ENCODE measurements around the gene IL11.

Gene IL11

DNA sequence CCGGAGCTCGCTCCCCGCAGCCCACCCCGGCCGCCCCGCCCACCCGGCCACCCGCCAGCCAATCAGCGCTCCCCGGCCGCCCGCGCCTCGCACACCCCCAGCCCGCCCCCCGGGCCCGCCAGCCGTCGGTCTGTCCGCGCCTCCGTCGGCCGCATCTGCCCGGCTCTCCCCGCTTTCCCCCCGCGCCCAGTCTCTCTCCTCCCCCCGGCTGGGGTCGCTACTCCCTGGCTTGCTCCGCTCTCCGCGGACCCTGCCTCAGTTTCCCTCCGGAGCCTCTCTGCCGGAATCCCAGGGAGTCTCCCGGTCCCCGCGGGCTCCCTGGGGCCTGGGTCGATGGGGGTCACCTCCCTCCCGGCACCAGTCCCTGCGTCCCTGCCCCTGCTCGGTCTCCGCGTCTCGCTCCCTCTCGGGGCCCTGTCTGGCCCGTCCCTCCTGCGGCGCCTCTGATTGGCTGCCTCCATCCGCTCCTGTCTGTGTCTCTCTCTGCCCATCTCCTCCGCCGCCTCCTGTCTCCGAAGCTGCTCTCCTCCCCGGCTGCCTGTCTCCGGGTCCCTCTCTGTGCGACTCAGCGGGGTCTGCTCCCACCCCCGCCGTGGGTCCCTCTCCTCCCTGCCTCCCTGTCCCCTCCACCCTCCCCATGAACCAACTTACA lies 484 bp downstream of the IL11 start:
- peak; percentile 28 for DNase-seq

DNA sequence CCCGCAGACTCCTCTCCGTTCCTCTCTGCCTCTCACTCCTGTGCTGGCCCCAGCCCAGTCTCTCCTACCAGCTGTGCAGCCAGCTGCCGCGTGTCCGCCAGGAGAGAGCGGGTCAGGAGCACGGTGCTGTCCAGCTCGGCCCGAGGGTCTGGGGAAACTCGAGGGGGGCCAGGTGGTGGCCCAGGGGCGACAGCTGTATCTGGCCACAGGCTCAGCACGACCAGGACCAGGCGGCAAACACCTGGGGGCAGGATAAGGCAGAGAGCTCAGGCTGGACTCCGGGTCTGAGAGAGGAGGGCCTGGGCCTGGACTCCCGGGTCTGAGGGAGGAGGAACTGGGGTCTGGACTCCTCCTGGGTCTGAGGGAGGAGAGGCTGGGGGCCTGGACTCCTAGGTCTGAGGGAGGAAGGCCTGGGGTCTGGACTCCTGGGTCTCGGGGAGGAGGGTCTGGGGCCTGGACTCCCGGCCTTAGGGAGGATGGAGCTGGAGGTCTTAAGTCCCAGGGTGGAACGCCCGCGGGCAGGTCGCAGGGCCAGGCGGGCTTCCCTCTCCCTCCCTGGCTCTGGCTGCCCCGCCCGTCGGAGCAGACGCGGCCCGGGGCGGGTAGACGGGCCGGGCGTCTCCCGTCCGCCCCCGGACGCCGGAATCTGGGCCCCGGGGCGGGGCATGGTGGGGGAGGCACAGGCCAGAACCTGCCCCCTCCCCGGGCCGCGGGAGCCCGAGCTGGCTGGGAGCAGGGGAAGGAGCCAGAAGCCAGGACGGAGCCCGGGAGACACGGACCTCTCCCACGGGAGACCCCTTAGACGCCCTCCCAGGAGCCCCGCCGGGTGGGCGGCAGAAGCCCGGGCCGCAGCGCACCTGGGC lies 1.3 kb downstream of the IL11 start:
- no peak for DNase-seq

DNA sequence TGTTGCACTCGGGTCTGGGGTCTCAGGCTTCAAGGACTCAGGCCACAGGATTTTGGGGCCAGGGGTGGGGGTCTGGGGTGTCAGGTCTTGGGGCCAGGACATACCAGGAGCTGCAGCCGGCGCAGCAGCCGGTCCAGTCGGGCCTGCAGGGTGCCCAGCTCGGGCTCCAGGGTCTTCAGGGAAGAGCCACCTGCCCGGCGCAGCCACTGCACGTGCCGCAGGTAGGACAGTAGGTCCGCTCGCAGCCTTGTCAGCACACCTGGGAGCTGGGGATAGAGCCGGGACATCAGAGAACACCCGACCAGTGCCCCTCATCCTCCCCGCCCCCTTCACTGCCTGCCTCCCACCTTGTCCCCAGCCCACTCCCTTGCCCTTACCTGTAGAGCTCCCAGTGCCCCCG lies 2.2 kb downstream of the IL11 start:
- DNase-seq: no peak

DNA sequence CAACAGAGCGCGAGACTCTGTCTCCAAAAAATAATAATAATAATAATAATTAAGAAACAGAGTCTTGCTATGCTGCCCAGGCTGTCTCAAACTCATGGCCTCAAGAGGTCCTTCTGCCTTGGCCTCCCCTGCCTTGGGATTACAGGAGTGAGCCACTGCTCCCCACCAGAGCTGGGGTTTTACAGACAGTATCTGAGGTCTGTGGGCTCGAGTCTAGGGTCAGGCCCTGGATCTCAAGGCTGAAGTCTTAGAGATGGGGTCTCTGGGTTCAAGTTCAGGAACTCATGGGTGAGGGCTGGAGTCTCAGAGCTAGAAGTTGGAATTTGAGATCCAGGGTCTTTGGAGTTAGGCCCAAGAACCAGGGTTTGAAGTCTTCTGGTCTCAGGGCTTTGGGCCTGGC lies 3.5 kb downstream of the IL11 start:
- DNase-seq: no peak

DNA sequence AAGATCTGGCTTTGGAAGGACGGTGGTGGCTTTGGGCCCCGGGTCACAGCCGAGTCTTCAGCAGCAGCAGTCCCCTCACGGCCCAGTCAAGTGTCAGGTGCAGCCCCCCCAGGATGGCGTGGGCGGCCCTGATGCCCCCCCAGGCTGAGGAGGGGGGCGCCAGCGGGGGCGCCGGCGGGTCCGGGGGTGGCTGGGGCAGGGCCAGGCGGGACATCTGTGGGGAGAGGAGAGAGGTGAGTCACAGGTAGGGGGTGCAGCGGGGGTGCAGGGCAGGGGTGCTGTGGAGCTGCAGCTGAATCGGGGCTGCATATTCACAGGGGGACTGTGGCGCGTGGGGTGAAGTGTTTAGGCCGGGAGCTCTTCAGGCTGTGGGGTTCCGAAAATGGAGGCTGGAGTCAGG lies 4.3 kb downstream of the IL11 start:
- DNase-seq: no peak

DNA sequence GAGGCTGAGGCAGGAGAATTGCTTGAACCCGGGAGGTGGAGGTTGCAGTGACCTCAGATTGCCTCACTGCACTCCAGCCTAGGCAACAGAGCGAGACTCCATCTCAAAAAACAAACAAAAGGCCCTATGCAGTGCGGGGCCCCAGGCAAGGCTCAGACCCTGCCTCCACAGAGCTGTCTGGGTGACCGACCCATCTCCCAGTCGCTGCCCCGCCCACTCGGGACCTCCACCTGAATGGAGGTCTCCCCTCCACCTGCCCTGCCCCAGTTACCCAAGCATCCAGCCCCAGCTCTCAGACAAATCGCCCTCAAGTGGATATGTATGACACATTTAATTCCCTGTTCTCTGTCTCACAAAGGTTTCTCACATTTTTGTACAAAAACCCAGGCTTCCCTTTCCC lies 5.0 kb downstream of the IL11 start:
- no peak for DNase-seq

DNA sequence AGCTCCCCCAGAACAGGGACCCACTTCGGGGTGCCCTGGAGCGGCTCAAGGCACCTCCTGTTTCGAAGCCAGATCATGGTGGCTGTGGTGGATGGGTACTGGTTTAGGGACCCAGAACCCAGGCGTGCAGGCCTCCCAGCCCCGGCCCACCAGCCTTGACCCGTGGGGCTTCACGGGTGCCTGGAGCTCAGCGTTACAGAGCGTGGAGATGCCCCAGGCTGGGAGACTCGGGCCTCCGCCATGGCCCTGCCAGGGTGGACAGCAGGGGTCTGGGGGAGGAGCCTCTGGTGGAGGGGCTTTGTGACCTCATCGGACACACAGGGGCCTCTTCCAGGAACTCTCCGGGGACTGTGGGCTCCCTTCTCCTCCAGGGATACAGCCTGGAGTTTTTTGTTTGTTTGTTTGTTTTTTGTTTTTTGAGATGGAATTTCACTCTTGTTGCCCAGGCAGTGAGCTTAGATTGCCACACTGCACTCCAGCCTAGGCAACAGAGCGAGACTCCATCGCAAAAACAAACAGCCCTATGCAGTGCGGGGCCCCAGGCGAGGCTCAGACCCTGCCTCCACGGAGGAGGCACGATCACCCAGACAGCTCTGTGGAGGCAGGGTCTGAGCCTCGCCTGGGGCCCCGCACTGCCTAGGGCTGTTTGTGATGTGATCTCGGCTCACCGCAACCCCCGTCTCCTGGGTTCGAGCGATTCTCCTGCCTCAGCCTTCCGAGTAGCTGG lies 7.1 kb downstream of the IL11 start, which contains the start of gene GARIN5B:
GARIN5B (minus strand) TSS at position 271 of the 727 bp plus-strand sequence; CDS start at position 77, 194 bp downstream.
- no peak for DNase-seq

DNA sequence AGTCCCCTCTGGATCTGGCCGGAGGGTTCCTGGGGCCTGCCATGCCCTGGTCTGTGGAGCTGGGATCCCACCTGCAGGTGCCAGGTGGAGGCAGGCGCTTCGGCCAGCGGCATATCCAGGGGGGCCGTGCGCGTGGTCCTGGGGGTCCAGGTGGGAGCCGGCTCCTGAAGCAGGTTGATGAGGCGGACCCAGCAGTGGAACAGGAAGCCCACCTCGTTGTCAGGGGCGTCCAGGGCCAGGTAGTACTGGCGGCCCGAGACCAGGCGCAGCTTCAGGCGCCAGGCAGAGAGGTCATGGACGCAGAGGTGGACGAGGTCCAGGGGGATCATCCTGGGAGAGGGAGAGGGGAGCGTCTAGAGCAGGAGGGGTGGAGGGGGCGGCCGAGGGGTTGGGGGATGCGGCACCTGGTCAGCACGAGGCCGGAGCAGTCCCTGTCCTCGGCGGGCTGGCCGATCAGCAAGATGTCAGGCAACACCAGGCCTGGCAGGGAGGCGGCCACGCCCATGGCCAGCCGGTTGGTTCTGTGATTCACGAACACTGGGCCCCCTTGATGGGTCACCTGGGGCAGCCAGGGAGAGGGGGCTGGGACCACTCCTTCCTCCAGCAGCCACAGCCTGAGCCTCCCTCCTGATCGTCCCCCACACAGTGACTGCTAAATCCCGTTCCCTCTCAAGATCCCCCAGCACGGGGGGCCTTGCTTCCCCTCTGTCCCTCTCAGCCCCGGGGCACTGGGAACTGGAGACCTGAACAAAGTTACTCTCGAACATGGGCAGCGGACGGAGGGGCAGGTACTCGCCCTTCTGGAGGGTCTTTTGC lies 7.9 kb downstream of the IL11 start:
- DNase-seq: no peak

DNA sequence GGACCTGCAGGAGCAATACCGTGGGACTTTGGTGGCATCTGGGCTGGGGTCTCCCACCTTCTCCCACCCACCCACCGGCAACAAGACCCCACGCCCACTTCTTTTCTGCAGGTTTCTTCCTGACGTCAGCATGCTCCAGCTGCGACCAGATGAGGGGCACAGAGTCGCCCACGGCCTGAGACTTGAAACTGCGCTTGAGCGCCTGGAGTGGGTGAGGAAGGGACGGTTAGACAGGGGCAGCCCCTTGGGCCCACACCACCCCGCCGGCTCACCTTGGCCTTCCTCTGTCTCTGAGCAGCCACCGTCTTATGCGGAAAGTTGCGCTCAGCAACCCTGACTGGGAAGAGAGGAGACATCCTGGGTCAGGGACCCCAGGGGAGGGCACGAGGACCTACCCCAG lies 9.4 kb downstream of the IL11 start:
- DNase-seq: no peak

DNA sequence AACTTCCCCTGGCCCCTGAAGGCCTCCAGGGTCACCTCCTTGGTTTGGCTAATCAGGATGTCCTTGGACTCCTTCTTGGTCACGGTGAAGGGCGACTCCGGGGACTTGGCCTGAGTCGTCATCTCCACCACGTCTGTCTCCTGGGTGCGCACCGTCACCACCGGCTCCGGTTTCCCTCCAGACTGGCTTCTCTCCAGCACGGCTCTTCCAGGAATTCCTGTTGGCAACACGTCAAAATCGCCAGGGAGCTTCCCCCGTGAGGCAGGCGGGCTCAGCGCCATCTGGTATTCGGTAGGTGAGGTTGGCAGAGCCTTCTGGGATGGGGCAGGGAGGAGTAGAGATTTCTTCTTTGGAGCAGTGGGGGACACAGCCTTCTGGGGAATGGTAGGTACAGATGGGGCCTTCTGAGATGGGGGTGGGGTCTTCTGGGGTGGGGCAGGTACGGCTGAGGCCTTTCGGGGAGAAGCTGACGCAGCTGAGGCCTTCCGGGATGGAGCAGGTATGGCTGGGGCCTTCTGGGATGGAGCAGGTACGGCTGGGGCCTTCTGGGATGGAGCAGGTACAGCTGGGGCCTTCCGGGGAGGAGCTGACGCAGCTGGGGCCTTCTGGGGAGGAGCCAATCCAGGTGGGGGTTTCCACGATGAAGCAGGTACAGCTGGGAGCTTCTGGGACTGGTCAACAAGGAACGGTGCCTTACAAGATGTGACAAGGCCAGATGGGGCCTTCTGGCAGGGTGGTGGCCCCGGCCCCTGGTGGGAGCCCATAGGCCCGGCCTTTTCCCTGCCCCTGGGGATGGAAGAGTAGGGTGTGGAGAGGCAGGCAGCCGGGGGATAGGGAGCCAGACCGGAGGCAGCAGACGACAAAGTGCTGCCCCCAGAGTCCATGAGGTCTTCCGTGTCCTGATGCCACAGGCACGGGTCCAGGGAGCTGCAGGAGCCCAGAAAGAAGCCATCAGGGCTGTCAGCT lies 11.0 kb downstream of the IL11 start:
- DNase-seq: peak; percentile 95

DNA sequence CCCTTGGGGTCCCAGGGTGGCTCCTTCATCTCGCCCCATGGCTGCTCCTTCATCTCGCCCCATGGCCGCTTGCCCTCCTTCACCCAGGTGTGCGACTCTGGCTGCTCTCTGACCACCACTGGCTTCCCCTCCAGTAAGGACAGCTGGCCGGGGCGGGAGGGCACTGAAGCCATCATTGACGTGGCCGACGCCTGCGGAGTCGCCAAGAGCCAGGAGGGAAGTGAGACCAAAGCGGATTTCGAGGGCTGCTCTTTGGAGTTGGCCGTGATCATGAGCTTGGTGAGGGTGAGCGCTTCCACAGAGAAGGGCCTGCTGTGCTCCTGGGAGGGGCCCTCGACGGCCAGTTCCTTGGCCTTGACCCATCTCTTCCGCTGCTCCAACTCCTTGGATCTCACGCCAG lies 11.8 kb downstream of the IL11 start:
- no peak for DNase-seq

DNA sequence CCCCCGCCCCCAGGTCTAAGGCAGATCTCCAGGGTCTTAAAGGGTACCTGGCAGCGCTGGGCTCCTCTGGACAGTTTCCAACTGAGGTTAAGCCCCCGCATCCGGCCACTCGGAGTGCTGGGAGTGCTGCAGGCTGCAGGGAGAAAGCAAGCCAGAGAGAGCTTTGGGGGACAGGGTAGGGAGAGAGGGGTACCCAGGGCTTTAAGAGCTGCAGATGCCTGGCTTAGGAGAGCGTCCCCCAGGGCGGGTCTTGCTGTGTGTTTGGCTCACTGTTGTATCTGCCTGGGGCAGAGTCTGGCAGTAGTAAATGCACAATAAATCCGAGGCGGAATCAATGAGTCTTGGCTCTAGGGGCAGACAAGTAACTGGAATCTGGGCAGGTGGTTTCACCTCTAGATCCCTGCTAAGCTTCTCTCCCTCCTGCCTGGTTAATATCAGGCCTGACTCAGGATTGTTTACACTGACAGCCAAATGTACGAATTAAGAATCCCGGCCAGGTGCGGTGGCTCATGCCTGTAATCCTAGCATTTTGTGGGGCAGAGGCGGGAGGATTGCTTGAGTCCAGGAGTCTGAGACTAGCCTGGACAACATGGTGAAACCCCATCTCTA lies 14.9 kb downstream of the IL11 start:
- no peak for DNase-seq

DNA sequence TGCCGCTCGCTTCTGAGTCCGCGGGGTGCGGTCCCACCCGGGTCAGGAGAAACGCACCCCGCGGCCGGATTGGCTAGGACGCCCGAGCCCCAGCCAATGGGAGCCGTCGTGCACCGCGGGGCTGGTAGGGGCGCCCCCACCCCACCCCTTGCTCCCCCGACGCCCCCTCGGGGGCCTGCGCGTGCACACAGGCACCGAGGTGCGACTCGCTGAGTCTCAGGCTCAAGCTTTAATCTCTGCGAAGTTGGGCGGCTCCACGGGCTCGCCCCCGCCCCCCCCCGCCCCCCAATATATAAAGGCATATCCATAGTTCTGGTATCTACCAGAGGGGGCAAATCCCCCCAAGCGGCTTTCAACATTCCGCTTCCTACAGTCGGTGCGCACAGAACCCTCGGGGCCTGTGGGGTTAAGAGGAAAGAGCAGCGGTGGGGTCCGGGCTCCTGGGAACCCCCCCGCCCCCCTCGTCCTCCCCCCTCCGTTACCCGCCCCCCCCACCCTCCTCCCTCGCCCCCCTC lies 15.5 kb downstream of the IL11 start, which contains the start of gene COX6B2:
COX6B2 (minus strand) TSS at position 22 of the 515 bp plus-strand sequence. CDS start 198 bp downstream, outside the sequence.
- no peak for DNase-seq

DNA sequence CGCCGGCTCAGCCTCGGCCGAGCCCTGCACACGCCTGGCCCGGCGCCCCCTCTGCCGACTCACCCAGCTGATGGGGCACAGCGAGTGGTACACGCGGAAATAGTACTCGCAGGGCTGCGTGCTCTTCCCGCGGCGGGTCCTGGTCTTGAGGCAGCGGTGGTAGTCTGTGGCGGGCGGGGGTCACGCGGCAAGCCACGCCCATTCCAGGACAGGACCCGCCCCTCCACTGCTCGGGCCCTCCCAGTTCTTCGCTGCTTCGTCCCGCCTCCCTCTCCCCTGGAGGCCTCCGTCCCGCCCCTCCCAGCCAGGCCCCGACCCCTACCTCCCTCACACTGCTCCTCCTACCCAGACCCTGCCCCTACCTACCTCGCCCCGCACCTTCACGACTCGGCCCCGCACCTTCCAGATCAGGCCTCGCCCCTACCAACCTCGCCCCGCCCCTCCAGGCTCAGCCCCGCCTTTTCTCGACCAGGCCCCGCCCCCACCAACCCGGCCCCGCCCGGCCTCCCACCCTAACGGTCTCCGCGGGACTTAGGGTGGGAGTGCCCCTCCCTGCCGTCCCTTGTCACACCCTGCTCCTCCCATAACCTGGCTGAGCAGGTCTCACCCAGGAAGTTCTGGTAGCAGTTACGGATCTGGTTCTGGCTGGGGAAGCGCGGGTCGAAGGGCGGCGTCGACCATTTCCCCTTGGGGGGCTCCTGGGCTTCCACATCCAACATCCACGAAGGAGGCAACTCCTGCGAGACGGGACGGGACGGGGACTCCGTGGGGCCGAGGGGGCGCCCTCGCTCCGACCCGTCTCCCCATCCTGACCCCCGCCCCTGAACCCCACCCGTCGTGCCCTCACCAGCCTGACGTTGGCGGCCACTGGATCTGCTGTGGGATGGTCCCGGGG lies 16.2 kb downstream of the IL11 start:
- DNase-seq: peak; percentile 30

DNA sequence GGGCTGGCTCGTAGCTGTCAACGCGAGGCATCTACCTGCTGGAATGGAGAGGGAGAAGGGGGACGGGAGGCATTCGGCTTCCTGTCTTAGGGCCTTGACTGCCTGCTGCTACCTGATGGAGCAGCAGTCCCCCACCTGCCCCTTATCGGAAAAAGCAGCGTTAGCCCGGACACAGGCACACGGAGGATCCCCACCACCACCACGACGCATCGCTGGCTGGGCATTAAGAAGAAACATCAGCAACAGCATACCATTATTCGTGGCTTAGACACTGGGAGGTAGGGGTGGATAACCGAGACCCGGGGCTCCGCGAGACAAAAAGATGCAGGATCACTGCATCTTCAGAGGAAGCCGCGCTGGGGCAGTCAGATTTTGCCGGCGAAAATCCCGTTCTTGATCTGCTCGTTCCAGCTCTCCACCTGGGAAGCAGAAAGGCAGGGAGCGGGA lies 16.9 kb downstream of the IL11 start:
- DNase-seq: no peak

DNA sequence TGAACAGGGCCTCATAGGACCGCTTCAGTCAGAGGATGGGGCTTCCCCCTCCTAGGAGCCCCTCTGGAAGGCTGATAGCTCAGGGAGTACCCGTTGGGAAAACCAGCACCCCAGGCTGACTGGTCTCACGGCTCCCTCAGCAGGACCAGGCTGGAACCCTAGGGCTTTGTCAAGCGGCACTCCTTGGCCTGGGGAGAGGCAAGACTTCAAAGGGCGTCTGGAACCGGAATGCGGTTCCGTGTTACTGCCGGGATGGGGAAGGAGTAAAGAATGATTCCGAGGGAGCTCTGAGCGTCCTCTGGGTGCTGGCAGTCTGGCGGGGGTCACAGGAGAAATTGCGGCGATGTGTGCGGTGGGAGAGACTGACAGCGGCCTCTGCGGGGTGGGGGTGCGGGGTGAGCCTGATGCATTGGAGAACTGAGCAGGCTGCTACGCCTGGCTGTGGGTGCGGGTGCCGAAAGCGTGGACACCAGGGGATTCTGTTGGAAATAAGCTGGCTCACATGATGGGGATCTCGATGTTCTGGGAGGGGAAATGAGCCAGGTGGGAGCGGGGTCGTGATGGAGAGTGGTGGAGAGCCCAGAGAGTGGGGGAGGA lies 17.6 kb downstream of the IL11 start:
- no peak for DNase-seq

DNA sequence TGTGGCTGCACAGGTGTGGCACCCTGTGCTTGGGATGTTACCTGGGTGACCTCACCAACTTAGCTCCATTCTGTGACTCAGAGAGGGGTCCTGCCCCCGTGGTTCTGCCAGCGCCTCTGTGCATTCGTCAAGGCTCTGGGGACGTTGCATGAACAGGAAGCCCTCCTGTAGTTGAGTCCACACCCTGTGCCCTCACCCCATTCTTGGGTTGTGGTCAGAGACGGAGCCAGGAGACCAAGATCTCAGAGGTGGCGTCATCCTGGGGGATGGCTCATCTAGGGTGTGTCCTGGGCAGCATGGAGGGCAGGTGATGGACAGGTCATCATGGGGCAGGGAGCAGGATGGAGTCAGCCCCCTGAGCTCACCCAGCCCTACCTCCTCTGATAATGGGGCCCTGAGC lies 18.2 kb downstream of the IL11 start:
- DNase-seq: no peak

DNA sequence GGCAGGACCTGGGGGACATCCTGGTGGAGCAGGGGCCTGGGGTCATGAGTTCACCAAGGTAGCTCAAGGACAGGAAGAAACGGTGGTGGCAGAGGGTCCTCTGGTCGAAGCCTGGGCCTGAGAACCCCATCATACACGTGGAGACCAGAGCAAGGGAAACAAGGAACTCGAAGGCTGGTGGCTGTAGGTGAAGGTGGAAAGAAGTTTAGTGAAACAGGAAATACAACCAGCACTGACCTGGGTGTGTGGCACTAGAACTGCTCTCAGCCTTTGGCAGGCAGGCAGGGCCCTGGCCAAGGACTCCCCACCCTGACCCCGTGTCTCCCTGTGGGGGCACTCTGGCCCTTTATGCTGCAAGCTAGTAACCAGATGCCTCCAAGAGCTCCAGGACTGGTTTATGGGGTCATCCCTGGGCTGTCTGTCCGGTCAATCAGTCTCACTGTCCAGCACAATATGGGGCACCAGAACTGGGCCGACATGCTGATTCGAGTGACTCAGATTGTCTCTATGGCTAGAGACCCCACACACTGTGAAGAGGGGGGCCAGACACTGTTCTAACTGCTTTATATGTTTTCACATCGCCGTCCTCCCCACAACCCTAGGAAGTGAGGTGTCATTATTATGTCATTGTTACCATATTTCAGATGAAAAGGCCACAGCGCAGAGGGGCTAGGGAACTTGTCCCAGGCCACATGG lies 19.5 kb downstream of the IL11 start:
- DNase-seq: no peak
